Kidney capillary endothelial cell (primary cell): ENCODE results near the gene THBS2.

ENCODE experiments used
- DNase-seq: peaks from one replicate; pipeline ENCODE4 v3.0.0-alpha.2; 2018; ENCODE audit warnings: low spot score

Gene THBS2

GRCh38 chr6:169249057-169249456 lies 4.6 kb downstream of the THBS2 start:
- DNase-seq = no peak

- no peak for DNase-seq
These were observed 5.1 kb downstream of the THBS2 start for GRCh38 chr6:169248521-169248971.

DNA sequence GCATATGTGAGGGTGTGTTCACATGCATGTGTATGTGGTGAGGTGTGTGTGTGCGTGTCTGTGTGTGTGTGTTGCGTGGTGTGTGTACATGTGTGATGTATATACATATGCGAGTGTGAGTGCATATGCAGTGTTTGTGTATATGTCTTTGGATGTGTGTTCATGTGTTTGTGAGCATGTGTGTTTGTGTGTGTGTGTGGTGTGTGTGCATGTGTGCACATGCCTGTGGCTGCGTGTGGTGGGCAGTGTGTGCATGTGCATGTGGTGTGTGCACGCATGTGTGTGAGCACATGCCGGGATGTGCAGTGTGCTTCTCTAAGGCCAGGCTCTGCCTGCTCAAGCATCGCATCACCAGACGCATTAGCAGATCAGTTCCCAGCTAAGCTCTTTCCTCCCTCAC lies 5.7 kb downstream of the THBS2 start:
- no peak for DNase-seq

DNA sequence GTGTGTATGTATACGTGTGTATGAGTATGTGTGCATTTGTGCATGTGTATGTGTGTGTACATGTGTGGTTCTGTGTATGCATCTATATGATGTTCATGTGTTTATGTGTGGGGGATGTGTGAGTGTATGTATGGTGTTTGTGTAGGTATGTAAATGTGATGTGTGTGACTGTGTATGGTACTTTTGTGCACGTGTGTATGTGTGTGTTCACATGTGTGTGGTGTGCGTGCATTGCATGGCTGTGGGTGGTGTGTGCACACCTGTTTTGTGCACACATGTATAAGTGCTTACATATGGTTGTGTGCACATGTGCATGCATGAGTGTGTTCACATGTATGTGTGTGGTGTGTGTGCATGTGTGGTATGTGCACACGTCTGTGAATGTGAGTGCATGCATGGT lies 6.2 kb downstream of the THBS2 start:
- no peak for DNase-seq

DNA sequence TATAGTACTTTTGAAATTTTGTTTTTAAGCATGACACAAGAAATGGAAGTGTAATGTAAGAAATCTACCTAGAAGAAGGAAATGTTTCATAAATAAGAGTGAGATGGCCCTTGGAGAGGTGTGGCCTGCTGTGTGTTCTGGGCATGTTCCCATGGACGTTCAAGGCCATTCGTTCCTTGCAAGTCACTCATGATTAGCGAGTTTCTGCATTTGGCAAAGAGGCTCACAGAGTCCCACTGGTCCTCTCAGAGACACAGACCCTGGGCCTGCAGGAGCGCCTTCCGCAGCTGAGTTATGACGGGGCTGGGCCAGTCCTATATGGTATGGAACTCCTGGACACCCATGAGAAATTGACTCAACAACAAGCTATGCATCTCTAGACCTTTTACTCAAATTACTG lies 7.2 kb downstream of the THBS2 start:
- DNase-seq = no peak

- DNase-seq = no peak
These were observed 8.8 kb downstream of the THBS2 start for GRCh38 chr6:169244684-169245383.

DNA sequence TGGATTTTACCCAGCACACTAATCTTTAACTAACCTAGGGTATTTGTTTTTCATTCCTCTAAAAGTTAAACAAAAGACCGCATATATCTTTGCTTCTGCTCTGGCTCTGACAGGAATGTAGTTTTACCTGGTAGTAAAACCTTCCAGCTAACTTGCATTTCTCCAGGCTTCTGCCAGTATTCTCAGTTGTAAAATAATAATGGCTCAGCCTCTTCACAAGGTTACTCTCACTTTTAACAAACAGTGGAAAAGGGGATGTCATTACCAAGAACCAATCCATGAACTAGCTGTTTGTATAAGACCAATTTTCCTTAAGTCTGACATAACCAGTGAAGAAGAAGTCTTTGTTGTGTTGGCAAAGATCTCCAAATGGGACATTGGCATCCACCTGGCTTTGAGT lies 10.0 kb downstream of the THBS2 start:
- DNase-seq = no peak

- DNase-seq = no peak
These were observed 10.5 kb downstream of the THBS2 start for GRCh38 chr6:169243186-169243585.

- DNase-seq = no peak
These were observed 11.8 kb downstream of the THBS2 start for GRCh38 chr6:169241688-169242350.

GRCh38 chr6:169240591-169241390 lies 12.9 kb downstream of the THBS2 start:
- no peak for DNase-seq

GRCh38 chr6:169240125-169240524 lies 13.5 kb downstream of the THBS2 start:
- no peak for DNase-seq

DNA sequence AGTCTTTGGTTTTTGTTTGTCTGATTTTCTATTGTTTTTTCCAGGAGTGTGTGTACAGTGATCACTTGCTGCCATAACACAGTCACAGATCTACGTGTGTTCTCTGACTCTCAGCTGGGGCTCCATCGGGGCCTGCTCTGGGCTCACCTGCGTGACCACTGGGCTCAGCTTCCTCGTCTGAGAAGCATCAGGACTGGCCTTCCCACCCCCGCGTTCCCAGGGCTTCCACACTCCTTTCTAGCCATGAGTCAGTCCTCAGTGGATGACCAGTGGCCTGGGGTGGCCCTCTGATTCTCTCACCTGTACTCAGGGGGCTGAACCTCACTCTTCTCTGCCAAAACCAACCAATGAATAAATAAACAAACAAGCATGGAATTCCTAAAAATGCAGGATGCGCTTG lies 14.5 kb downstream of the THBS2 start:
- no peak for DNase-seq

- no peak for DNase-seq
These were observed 14.9 kb downstream of the THBS2 start for GRCh38 chr6:169238766-169239165.

DNA sequence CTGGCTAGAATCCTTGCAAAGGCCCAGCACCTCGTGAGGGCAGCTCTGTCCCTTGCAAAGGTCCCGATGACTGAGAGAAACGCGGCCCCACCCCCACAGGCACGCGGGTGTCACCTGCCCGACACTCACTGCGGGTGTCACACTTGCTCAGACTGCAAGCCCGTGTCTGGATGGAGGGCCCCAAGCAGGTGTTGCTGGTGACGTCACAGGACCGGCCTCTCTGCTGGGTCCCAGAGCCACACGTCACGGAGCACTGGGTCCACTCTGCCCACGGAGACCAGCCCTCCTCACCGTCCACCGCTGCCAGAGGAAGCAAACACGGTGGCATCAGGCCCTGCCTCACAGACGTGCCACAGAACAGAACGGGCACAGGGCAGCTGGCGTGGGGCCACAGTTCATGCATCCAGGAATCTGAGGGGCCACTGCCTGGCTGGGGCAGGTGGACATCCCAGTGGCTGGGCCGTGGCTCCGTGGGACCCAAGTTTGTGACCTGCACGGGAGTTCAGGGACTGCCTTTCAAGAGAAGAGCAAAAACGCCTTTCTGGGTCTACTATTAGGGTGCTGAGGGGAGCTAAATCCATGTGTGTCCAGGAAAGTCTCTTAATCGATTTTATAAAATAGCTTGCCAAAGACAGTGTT lies 16.0 kb downstream of the THBS2 start:
- no peak for DNase-seq

- DNase-seq = no peak
These were observed 16.7 kb downstream of the THBS2 start for GRCh38 chr6:169236988-169237387.

GRCh38 chr6:169236545-169236944 lies 17.1 kb downstream of the THBS2 start:
- DNase-seq = no peak

DNA sequence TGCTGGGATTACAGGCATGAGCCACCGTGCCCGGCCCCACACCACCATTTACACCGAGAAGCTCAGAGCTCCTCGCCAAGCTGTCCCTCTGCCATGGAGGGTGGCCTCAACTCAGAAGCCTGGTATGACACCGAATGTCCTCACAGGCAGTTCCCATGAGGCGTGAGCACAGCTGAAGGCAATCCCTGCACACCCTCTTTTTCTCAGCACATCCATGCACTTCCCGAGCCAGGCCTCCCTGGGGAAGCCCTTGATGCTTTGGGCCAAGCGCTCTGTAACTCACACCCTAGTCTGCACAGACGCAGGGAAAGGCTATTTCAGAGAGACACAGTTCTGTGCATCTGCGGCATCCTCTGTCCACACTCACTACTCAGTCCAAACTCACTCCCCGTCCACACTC lies 18.4 kb downstream of the THBS2 start:
- DNase-seq = no peak

DNA sequence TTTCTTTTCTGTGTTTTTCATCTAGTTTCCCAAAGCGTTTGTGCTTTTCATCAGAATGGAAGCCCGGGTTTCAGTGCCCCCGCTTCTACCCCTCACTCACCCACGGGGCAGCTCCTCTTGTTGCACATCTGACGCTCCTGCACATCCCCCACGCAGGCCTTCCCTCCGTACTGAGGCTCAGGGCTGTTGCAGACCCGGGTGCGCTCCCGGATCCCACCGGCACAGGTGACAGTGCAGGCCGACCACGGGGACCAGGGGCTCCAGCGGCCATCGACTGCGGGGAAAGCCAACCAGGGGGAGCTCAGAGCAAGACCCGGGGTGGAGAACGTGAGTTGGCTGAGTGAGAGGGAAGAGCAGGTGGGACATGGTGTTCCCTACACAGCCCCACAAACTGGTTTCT lies 19.0 kb downstream of the THBS2 start:
- no peak for DNase-seq

GRCh38 chr6:169233832-169234231 lies 19.8 kb downstream of the THBS2 start:
- no peak for DNase-seq

DNA sequence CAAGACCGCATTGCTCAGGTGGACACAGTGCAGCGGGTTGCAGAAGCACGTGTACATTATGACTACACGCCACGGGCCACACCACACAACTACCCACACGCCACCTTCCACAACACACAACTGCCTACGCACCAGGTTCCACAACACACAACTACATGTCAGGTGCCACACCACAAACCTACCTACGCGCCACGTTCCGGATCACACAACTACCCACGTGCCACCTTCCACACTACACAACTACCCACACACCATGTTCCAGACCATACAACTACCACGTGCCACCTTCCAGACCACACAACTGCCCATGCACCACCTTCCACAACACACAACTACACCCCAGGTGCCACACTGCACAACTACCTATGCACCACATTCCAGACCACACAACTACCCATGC lies 20.5 kb downstream of the THBS2 start:
- DNase-seq = no peak

DNA sequence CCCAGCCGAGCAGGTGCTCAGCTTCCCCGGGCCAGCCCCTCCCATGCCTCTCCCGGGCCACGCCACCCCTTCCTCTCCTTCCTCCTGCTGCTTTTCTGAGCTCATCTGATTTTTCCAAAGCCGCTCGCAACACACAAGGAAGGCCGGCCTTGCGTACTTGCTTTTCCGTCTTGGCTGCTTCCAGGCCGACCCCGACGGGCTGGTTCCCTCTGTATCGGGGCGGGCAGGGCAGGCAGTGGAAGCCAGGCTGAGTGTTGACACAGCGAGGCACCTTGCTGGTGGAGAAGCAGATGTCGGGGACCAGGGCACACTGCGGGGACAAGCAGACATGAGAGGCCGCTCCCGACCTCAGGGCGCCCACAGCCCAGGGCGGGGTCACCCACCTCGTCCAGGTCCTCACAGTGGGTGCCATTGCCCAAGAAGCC lies 21.1 kb downstream of the THBS2 start:
- no peak for DNase-seq

GRCh38 chr6:169231790-169232506 lies 21.7 kb downstream of the THBS2 start:
- DNase-seq = no peak
